Glutamatergic neuron (in vitro differentiated cells): ENCODE results near the gene PALLD. TPM values are rescaled to one million over a fixed set of nuclear protein-coding genes. Genes with fewer than 3 reads are reported as not detected.

Experiments used
- DNase-seq: peaks from one replicate; pipeline ENCODE4 v3.0.0; 2022
- H3K27ac Mint-ChIP-seq: one replicate; pipeline ENCODE4 v1.8.0; 2020; ENCODE audit warnings: mild to moderate bottlenecking, mixed read lengths, inconsistent platforms; ENCODE audit not compliant: unreplicated experiment
- H3K27me3 Mint-ChIP-seq: one replicate; pipeline ENCODE4 v1.8.0; 2020; ENCODE audit warnings: mild to moderate bottlenecking, moderate library complexity, mixed read lengths, inconsistent platforms; ENCODE audit not compliant: unreplicated experiment
- H3K36me3 Mint-ChIP-seq: one replicate; pipeline ENCODE4 v1.8.0; 2020; ENCODE audit warnings: mild to moderate bottlenecking, mixed read lengths, inconsistent platforms; ENCODE audit not compliant: unreplicated experiment
- H3K4me1 Mint-ChIP-seq: one replicate; pipeline ENCODE4 v1.8.0; 2020; ENCODE audit warnings: mild to moderate bottlenecking, low read depth, mixed read lengths, inconsistent platforms; ENCODE audit not compliant: unreplicated experiment
- H3K4me3 Mint-ChIP-seq: one replicate; pipeline ENCODE4 v1.8.0; 2020; ENCODE audit warnings: mild to moderate bottlenecking, mixed read lengths, inconsistent platforms; ENCODE audit not compliant: unreplicated experiment
- H3K9me3 Mint-ChIP-seq: one replicate; pipeline ENCODE4 v1.8.0; 2020; ENCODE audit warnings: mild to moderate bottlenecking, moderate library complexity, mixed read lengths, inconsistent platforms; ENCODE audit not compliant: unreplicated experiment
- total RNA-seq: library from RNA; stranded (reverse); fragmentation: NEBNext Ultra II Directional; extraction: Animal tissue kit (Norgen Biotek cat#: 25700); gene quantifications from one replicate; pipeline ENCODE4 v1.2.1, GENCODE V29; 2021; ENCODE audit not compliant: unreplicated experiment
- TF ChIP-seq, protein P1 (sequence below): fragments of 200-600 bp; sonication (generic); IDR thresholded peaks from one replicate; pipeline ENCODE4 v1.5.0; 2021; ENCODE audit not compliant: partially characterized antibody, unreplicated experiment

PALLD gene
- total RNA-seq, 1 donor from 2014 or later: 37.5 TPM

DNA sequence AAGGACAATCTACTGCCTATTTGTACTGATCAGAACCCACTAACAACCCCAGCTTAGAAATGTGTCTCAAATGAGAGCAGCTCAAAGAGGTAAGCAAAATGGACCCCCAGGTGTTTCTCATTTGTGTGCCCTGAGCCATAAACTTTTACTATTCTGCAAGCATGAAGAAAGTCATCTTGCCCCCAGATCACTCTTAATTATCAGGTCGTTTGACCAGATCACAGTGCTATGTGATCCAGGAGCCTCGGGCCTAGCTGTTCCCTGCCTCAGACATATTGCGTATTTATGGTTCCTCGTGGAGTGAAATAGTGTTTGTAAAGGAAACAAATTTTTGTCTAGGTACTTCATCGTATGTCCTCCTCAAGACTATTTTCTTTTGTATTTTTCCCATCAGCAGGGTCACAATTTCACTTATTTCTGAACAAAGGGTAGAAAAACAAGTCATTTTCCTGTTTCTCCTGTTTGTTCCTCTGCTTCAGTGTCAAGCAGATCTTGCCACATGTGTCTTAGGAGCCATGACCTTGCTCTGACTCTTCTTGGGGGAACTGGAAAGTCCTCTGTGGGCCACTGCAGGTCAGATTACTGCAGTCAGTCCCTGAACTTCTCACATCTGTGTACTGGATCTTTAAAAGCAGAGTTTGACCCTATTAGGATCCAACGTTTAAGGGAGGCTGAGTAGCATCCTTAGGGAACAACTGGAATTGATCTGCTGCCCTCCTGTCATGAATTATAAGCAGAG is 194.9 kb downstream of the PALLD start:
- Mint-ChIP-seq H3K4me1 (peaks cover 22% of the 10 kb centered on the region), H3K27ac (peak overlapping the region; percentile 31), H3K4me3 (no peak overlapping the region)

DNA sequence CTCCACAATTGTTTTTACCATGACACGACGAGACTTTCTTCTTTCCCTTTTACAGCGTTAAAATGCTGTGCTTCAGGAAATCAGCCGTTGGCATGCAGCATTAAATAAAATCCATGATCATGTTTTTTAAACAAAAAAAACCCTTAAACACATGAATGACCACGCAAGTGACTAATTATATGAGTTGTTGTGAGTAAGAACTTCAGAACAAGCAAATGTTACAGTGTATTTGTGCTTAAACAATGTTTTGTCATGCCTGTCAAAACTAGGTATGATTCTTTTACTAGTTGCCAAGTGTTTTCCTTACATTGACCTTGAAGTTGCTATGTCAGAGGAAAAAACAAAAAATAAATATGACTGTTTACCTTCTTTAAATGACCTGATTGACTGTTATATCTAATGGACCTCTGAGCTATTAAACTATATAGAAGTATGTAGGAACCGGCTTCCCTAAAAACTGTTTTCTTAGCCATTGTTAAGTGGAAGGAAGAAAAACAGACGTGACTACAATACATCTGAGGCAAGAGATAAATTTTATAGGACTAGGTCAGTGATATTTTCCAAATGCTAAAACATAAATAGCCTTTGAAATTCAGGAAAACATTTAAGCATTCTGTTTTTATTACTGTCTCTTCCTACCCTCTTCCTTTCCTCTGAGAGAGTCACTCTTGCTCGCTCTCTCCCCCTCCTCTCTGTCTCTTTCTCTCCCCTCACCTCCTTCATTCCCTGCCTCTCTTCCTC is 197.1 kb downstream of the PALLD start:
- no peak for DNase-seq
- H3K9me3 Mint-ChIP-seq: peaks cover 4% of the 10 kb centered on the region
- TF ChIP-seq, protein P1, sequence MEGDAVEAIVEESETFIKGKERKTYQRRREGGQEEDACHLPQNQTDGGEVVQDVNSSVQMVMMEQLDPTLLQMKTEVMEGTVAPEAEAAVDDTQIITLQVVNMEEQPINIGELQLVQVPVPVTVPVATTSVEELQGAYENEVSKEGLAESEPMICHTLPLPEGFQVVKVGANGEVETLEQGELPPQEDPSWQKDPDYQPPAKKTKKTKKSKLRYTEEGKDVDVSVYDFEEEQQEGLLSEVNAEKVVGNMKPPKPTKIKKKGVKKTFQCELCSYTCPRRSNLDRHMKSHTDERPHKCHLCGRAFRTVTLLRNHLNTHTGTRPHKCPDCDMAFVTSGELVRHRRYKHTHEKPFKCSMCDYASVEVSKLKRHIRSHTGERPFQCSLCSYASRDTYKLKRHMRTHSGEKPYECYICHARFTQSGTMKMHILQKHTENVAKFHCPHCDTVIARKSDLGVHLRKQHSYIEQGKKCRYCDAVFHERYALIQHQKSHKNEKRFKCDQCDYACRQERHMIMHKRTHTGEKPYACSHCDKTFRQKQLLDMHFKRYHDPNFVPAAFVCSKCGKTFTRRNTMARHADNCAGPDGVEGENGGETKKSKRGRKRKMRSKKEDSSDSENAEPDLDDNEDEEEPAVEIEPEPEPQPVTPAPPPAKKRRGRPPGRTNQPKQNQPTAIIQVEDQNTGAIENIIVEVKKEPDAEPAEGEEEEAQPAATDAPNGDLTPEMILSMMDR: no peak
- no peak overlapping the region for H3K27ac Mint-ChIP-seq
- peaks cover 24% of the 10 kb centered on the region for H3K4me1 Mint-ChIP-seq
- H3K4me3 Mint-ChIP-seq: no peak overlapping the region
- H3K36me3 Mint-ChIP-seq: no peaks in the 10 kb centered on the region
- H3K27me3 Mint-ChIP-seq: peaks cover 2% of the 10 kb centered on the region

More for the DNA sequence above, 194.9 kb downstream of the PALLD start:
- H3K36me3 Mint-ChIP-seq: no peaks in the 10 kb centered on the region
- peaks cover 2% of the 10 kb centered on the region for H3K9me3 Mint-ChIP-seq
- H3K27me3 Mint-ChIP-seq: peaks cover 2% of the 10 kb centered on the region
- TF ChIP-seq, protein P1: no peak
- no peak for DNase-seq

DNA sequence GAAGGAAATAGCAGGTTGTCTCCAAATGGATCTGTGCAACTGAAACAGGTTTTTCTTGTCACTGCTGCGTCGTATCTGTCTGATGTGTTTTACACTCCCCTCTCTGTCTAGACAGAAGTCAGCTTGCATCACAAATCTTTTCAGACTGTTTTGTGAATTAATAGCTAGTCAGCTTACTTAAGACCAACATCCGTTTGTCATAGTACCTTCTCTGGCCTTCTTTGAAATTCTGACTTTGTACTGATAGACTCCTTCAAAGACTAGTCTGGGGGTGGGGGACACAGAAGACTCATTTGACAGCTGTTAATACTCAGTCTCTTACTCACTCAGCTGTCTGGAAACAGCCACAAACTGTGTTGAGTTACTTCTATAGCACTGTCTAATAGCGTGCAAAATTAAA is 197.8 kb downstream of the PALLD start:
- DNase-seq: no peak
- H3K27ac Mint-ChIP-seq: no peak overlapping the region
- peaks cover 2% of the 10 kb centered on the region for H3K27me3 Mint-ChIP-seq
- TF ChIP-seq, protein P1: no peak
- H3K4me1 Mint-ChIP-seq: peaks cover 24% of the 10 kb centered on the region
- H3K9me3 Mint-ChIP-seq: peaks cover 4% of the 10 kb centered on the region
- no peak overlapping the region for H3K4me3 Mint-ChIP-seq
- H3K36me3 Mint-ChIP-seq: no peaks in the 10 kb centered on the region

DNA sequence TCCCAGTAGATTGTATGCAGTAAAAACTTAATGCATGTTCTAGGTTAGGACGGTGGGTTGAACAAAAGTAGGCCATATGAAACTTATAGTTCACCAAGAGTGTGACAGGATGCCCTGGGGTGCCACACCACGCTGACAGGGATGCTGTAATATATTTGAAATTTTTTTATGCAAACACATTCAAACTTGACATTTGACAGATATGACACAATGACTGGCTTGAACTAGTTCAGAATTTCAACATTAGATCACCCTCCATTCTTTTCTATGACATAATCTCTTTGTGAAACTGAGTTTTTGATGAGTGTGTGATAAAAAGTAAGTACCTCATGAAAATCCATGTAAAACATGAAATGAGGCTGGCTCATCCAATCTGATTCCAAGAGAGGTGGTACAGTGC is 198.4 kb downstream of the PALLD start:
- peaks cover 4% of the 10 kb centered on the region for H3K9me3 Mint-ChIP-seq
- TF ChIP-seq, protein P1: no peak
- DNase-seq: no peak
- H3K27ac Mint-ChIP-seq: no peak overlapping the region
- H3K27me3 Mint-ChIP-seq: peaks cover 2% of the 10 kb centered on the region
- peaks cover 24% of the 10 kb centered on the region for H3K4me1 Mint-ChIP-seq
- H3K4me3 Mint-ChIP-seq: no peak overlapping the region
- H3K36me3 Mint-ChIP-seq: no peaks in the 10 kb centered on the region

DNA sequence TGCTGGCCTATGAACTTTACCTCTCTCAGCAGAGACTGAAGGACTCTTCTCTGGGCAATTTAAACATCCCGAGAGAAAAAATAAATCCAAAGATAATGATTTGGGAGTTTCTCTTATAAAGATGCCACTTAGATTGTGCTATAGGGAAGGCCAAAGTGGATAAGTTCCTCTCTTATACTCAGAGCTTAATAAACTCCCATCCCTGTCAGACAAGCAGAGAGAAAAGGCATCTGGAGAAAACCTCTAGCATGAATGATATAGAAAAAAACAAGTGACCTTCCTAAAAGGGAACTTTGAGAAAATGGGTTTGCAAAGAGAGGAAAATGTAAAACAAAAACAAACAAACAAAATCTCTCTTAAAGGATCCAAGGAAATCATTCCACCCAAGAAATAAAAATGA is 199.4 kb downstream of the PALLD start:
- TF ChIP-seq, protein P1: no peak
- Mint-ChIP-seq H3K27ac (no peak overlapping the region), H3K4me1 (peaks cover 24% of the 10 kb centered on the region), H3K36me3 (no peaks in the 10 kb centered on the region), H3K4me3 (no peak overlapping the region), H3K27me3 (peaks cover 2% of the 10 kb centered on the region), H3K9me3 (peaks cover 4% of the 10 kb centered on the region)
- DNase-seq: no peak
